Caco-2 (cell line): Measurements from ENCODE around the gene GYPC. TPM values are rescaled to one million over a fixed set of nuclear protein-coding genes. Genes with fewer than 3 reads are reported as not detected.

ENCODE experiments used
- BruUV-seq: library from RNA; stranded (reverse); fragments of 400-500 nt; replicated peaks from 2 replicates; lab custom pipeline; 2021; lab: Mats Ljungman, UMichigan
- CTCF ChIA-PET: fragments of 300-600 bp; sonication (Branson Sonifier 250); formaldehyde crosslinking; loops from one replicate; lab custom pipeline; 2022; ENCODE audit warnings: antibody characterized with exemption; lab: Charles Lee
- POLR2A ChIA-PET: fragments of 300-600 bp; sonication (Branson Sonifier 250); formaldehyde crosslinking; loops from one replicate; lab custom pipeline; 2022; ENCODE audit warnings: antibody characterized with exemption; lab: Charles Lee
- DNase-seq, 2 experiments: peaks; one replicate each; pipeline versions ENCODE4 v3.0.0 to v3.0.0-alpha.2; 2020 to 2022
- H3K27me3 ChIP-seq: replicated peaks from 2 replicates; pipeline ENCODE4 v1.6.0; 2011; ENCODE audit warnings: low read length; ENCODE audit not compliant: control insufficient read depth, insufficient read depth
- H3K36me3 ChIP-seq: 2 replicates; pipeline ENCODE4 v1.5.1; 2011; ENCODE audit warnings: low read length; ENCODE audit not compliant: control insufficient read depth, insufficient read depth
- H3K4me1 ChIP-seq: fragments of 250-450 bp; sonication (Bioruptor Pico); 2 replicates; pipeline ENCODE4 v1.5.1; 2020; ENCODE audit warnings: mild to moderate bottlenecking
- H3K4me3 ChIP-seq: 2 replicates; pipeline ENCODE4 v1.5.1; 2011; ENCODE audit warnings: low read depth, mild to moderate bottlenecking, control low read depth, low read length
- H3K9me3 ChIP-seq: fragments of 250-450 bp; sonication (Bioruptor Pico); 2 replicates; pipeline ENCODE4 v1.5.1; 2020; ENCODE audit warnings: mild to moderate bottlenecking, moderate library complexity
- H3K27ac Mint-ChIP-seq: one replicate; pipeline ENCODE4 v1.8.0; 2022; ENCODE audit warnings: mixed read lengths; ENCODE audit not compliant: unreplicated experiment
- H3K27me3 Mint-ChIP-seq: one replicate; pipeline ENCODE4 v1.8.0; 2022; ENCODE audit warnings: mixed read lengths; ENCODE audit not compliant: insufficient read depth, unreplicated experiment
- H3K36me3 Mint-ChIP-seq: one replicate; pipeline ENCODE4 v1.8.0; 2022; ENCODE audit warnings: mild to moderate bottlenecking, mixed read lengths; ENCODE audit not compliant: insufficient read depth, unreplicated experiment
- H3K4me1 Mint-ChIP-seq: one replicate; pipeline ENCODE4 v1.8.0; 2022; ENCODE audit warnings: low read depth, mixed read lengths; ENCODE audit not compliant: unreplicated experiment
- H3K4me3 Mint-ChIP-seq: one replicate; pipeline ENCODE4 v1.8.0; 2022; ENCODE audit warnings: mild to moderate bottlenecking, moderate library complexity, mixed read lengths; ENCODE audit not compliant: unreplicated experiment
- H3K9me3 Mint-ChIP-seq: one replicate; pipeline ENCODE4 v1.8.0; 2022; ENCODE audit warnings: mixed read lengths; ENCODE audit not compliant: unreplicated experiment
- CTCF ChIP-seq, 2 experiments: fragments of 200-600 bp in 1 of 2; IDR thresholded peaks; 1 replicate in 1 of 2; 2 replicates in 1 of 2; pipeline versions ENCODE4 v1.5.1 to v1.8.0; 2011 to 2022; ENCODE audit warnings: antibody characterized with exemption in 1 of 2, control low read depth in 1 of 2, inconsistent platforms in 1 of 2, low read depth in 1 of 2, low read length in 1 of 2, mild to moderate bottlenecking in 1 of 2, moderate library complexity in 1 of 2; ENCODE audit not compliant: insufficient read depth in 1 of 2, severe bottlenecking in 1 of 2, unreplicated experiment in 1 of 2
- intact Hi-C: fragments of 100-400 bp; cut with micrococcal nuclease; formaldehyde crosslinking; loops from one replicate; pipeline ENCODE4 v1.10.0; 2022; ENCODE audit not compliant: unreplicated experiment
- total RNA-seq: library from RNA; stranded (reverse); gene quantifications from 2 replicates; pipeline ENCODE4 v1.2.3, GENCODE V29; 2022

GYPC gene
- total RNA-seq, 1 experiment from 2014 or later, result not detected

GRCh38 chr2:126723281-126723815 is 67.4 kb downstream of the GYPC start:
- H3K27me3 Mint-ChIP-seq, result peaks cover 17% of the 10 kb centered on the region
- peaks cover 15% of the 10 kb centered on the region for H3K9me3 Mint-ChIP-seq
- Histone ChIP-seq H3K4me1 (no peaks in the 10 kb centered on the region), H3K4me3 (no peak overlapping the region), H3K9me3 (peaks cover 7% of the 10 kb centered on the region; the same call in 1 of the 2 replicates), H3K36me3 (no peaks in the 10 kb centered on the region), H3K27me3 (no peaks in the 10 kb centered on the region; the same call in 1 of the 2 replicates)
- CTCF ChIA-PET, result no interaction called here
- POLR2A ChIA-PET, result no interaction called here
- H3K4me1 Mint-ChIP-seq, result no peaks in the 10 kb centered on the region
- intact Hi-C loops, result no loop called here
- H3K36me3 Mint-ChIP-seq, result no peaks in the 10 kb centered on the region
- TF ChIP-seq CTCF (IDR thresholded peaks at IDR 0.05; ENCODE audit: insufficient read depth in 1 of 2, low read depth in 1 of 2, low read length in 1 of 2, severe bottlenecking in 1 of 2, unreplicated experiment in 1 of 2), result no peak
- no peak overlapping the region for H3K27ac Mint-ChIP-seq
- BruUV-seq, result no TSS peak
- DNase-seq, result no peak
- H3K4me3 Mint-ChIP-seq, result no peak overlapping the region

DNA sequence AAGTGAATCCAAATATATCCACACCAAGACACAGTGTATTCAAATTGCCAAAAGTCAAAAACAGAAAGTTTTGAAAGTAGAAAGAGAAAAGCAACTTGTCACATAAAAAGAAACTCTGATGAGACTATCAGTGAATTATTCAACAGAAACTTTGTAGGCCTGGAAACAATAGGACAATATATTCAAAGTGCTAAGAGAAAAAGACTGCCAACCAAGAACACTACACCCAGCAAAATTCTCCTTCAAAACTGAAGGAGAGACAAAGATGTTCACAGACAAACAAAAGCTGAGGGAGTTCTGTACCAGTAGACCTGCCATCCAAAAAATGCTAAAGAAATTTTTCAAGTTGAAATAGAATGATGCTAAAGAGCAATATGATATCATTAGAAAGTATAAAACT is 69.6 kb downstream of the GYPC start:
- intact Hi-C loops, result no loop called here
- Mint-ChIP-seq H3K4me1 (no peaks in the 10 kb centered on the region), H3K36me3 (no peaks in the 10 kb centered on the region), H3K27me3 (peaks cover 8% of the 10 kb centered on the region), H3K27ac (no peak overlapping the region), H3K4me3 (no peak overlapping the region), H3K9me3 (peaks cover 15% of the 10 kb centered on the region)
- Histone ChIP-seq H3K4me3 (no peak overlapping the region), H3K4me1 (no peaks in the 10 kb centered on the region), H3K27me3 (no peaks in the 10 kb centered on the region; the same call in 1 of the 2 replicates), H3K36me3 (no peaks in the 10 kb centered on the region), H3K9me3 (peaks cover 7% of the 10 kb centered on the region; the same call in 1 of the 2 replicates)
- no peak for TF ChIP-seq CTCF (IDR thresholded peaks at IDR 0.05; ENCODE audit: insufficient read depth in 1 of 2, low read depth in 1 of 2, low read length in 1 of 2, severe bottlenecking in 1 of 2, unreplicated experiment in 1 of 2)
- BruUV-seq, result no TSS peak
- POLR2A ChIA-PET, result no interaction called here
- CTCF ChIA-PET, result no interaction called here
- no peak for DNase-seq

DNA sequence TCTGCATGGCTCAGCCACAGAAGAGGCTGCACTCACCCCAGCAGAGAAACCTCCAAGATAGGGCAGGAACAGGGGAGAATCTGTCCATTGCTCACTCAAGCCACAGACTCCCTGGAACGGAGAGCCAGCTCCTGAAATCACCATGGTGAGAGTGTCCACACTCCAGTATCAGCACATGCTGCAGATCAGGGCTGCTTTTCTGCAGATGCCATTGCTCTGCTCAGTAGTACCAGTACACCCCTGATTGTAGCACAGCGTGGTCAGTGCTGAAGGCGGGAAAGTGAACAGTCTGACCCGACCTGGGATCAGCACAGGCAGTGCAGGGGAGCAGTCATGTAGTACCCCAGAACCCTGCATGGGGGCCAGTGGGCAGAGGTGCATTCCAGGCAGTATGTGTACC is 73.9 kb downstream of the GYPC start:
- intact Hi-C loops, result no loop called here
- Mint-ChIP-seq H3K27me3 (peaks cover 22% of the 10 kb centered on the region), H3K4me3 (no peak overlapping the region), H3K4me1 (no peaks in the 10 kb centered on the region), H3K36me3 (no peaks in the 10 kb centered on the region), H3K27ac (no peak overlapping the region), H3K9me3 (peaks cover 12% of the 10 kb centered on the region)
- no peaks in the 10 kb centered on the region for H3K36me3 ChIP-seq
- H3K9me3 ChIP-seq, result peaks cover 7% of the 10 kb centered on the region; the same call in 1 of the 2 replicates
- H3K27me3 ChIP-seq, result no peaks in the 10 kb centered on the region
- ChIA-PET CTCF (no interaction called here), POLR2A (no interaction called here)
- DNase-seq, result no peak
- H3K4me3 ChIP-seq, result no peak overlapping the region
- BruUV-seq, result no TSS peak
- no peaks in the 10 kb centered on the region for H3K4me1 ChIP-seq
- TF ChIP-seq CTCF (IDR thresholded peaks at IDR 0.05; ENCODE audit: insufficient read depth in 1 of 2, low read depth in 1 of 2, low read length in 1 of 2, severe bottlenecking in 1 of 2, unreplicated experiment in 1 of 2), result no peak
